ENCODE data around the gene CELF6.

DNA sequence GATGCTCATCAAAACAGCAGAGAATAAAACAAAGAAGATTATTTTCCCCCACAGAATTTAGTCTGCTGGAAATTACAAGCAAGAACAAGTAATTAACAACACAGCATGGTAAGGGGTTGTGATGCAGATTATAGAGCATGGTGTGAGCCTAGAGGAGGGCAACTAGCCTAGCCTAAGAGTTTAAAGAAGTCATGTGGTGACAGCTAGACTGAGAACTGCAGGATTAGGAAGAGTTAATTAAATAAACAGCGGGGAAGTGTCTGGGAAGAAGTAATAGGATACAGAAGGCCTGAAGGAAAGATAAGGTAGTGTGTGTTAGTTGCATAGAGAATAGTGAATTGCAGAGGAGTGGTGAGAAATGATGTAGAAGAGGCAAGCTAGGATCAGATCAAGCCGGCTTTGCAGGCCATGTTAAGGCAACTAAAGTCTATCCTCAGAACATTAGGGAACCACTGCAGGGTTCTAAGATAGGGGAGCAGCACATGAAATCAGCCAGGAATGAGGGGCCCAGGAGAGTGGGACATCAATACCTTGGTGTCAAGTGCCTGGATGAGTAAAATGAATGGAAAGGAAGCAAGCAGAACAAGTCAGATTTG is 77.1 kb downstream of the CELF6 start:
- TF ChIP-seq, protein P1, sequence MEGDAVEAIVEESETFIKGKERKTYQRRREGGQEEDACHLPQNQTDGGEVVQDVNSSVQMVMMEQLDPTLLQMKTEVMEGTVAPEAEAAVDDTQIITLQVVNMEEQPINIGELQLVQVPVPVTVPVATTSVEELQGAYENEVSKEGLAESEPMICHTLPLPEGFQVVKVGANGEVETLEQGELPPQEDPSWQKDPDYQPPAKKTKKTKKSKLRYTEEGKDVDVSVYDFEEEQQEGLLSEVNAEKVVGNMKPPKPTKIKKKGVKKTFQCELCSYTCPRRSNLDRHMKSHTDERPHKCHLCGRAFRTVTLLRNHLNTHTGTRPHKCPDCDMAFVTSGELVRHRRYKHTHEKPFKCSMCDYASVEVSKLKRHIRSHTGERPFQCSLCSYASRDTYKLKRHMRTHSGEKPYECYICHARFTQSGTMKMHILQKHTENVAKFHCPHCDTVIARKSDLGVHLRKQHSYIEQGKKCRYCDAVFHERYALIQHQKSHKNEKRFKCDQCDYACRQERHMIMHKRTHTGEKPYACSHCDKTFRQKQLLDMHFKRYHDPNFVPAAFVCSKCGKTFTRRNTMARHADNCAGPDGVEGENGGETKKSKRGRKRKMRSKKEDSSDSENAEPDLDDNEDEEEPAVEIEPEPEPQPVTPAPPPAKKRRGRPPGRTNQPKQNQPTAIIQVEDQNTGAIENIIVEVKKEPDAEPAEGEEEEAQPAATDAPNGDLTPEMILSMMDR (IDR thresholded peaks at IDR 0.05) = no peak
- no peak for TF ChIP-seq POLR2A (IDR thresholded peaks at IDR 0.05)
